WTC11 (cell line): ENCODE measurements around the gene TMEFF1. TPM values are rescaled to one million over a fixed set of nuclear protein-coding genes. Genes with fewer than 3 reads are reported as not detected.

ENCODE experiments used
- ATAC-seq: fragments of 200-7000 bp; cut with Tn5 transposase; 2 replicates; pipeline ENCODE4 v1.10.0; 2021; ENCODE audit warnings: mild to moderate bottlenecking, moderate library complexity
- CTCF ChIA-PET: fragments of 300-600 bp; sonication (Branson Sonifier 250); formaldehyde crosslinking; loops from one replicate; lab custom pipeline; 2021; ENCODE audit warnings: antibody characterized with exemption; lab: Charles Lee
- POLR2A ChIA-PET: fragments of 350-600 bp; sonication (Branson Sonifier 250); formaldehyde crosslinking; loops from one replicate; lab custom pipeline; 2021; ENCODE audit warnings: antibody characterized with exemption; lab: Charles Lee
- DNase-seq: peaks from one replicate; pipeline ENCODE4 v3.0.0; 2021; ENCODE audit warnings: low spot score
- H3K27ac Mint-ChIP-seq: 2 replicates; pipeline ENCODE4 v1.8.0; 2021; ENCODE audit warnings: mixed read lengths
- H3K27me3 Mint-ChIP-seq: 2 replicates; pipeline ENCODE4 v1.8.0; 2021; ENCODE audit warnings: low read depth, mild to moderate bottlenecking, moderate library complexity, mixed read lengths
- H3K36me3 Mint-ChIP-seq: 2 replicates; pipeline ENCODE4 v1.8.0; 2021; ENCODE audit warnings: mixed read lengths
- H3K4me1 Mint-ChIP-seq: 2 replicates; pipeline ENCODE4 v1.8.0; 2022; ENCODE audit warnings: mixed read lengths
- H3K4me3 Mint-ChIP-seq: 2 replicates; pipeline ENCODE4 v1.8.0; 2021; ENCODE audit warnings: mild to moderate bottlenecking, moderate library complexity, mixed read lengths
- H3K9me3 Mint-ChIP-seq: 2 replicates; pipeline ENCODE4 v1.8.0; 2021; ENCODE audit warnings: mixed read lengths
- ATF1 ChIP-seq: sonication (generic); formaldehyde crosslinking; IDR thresholded peaks from 2 replicates; pipeline ENCODE4 v1.8.1; 2023; ENCODE audit warnings: mild to moderate bottlenecking, moderate library complexity, missing genetic modification reagents
- CBFB ChIP-seq: sonication (generic); formaldehyde crosslinking; IDR thresholded peaks from 2 replicates; pipeline ENCODE4 v1.8.1; 2022; ENCODE audit warnings: mild to moderate bottlenecking, low read depth, missing genetic modification reagents
- E2F5 ChIP-seq: sonication (generic); formaldehyde crosslinking; IDR thresholded peaks from 2 replicates; pipeline ENCODE4 v1.8.1; 2022; ENCODE audit warnings: mild to moderate bottlenecking, moderate library complexity, missing genetic modification reagents
- ETV6 ChIP-seq: sonication (generic); formaldehyde crosslinking; IDR thresholded peaks from 2 replicates; pipeline ENCODE4 v1.8.1; 2022; ENCODE audit warnings: mild to moderate bottlenecking, missing genetic modification reagents
- GTF2I ChIP-seq: fragments of 250-450 bp; sonication (Bioruptor Pico); conservative IDR thresholded peaks from 2 replicates; pipeline ENCODE4 v1.4.0; 2021; ENCODE audit warnings: mild to moderate bottlenecking
- HMGA2 ChIP-seq: fragments of 250-450 bp; sonication (Bioruptor Pico); IDR thresholded peaks from 2 replicates; pipeline ENCODE4 v1.4.0; 2021; ENCODE audit warnings: mild to moderate bottlenecking, moderate library complexity
- HMGXB4 ChIP-seq: sonication (generic); formaldehyde crosslinking; IDR thresholded peaks from 2 replicates; pipeline ENCODE4 v1.8.1; 2023; ENCODE audit warnings: mild to moderate bottlenecking, moderate library complexity, missing genetic modification reagents
- IRF2 ChIP-seq: sonication (generic); formaldehyde crosslinking; IDR thresholded peaks from 2 replicates; pipeline ENCODE4 v1.8.0; 2022; ENCODE audit warnings: low read depth, missing genetic modification reagents, borderline replicate concordance
- JUN ChIP-seq: sonication (generic); formaldehyde crosslinking; IDR thresholded peaks from 2 replicates; pipeline ENCODE4 v1.8.0; 2023; ENCODE audit warnings: mild to moderate bottlenecking, missing genetic modification reagents
- KAT7 ChIP-seq: sonication (generic); formaldehyde crosslinking; IDR thresholded peaks from 2 replicates; pipeline ENCODE4 v1.8.1; 2023; ENCODE audit warnings: missing genetic modification reagents, mild to moderate bottlenecking, borderline replicate concordance
- NFATC4 ChIP-seq: fragments of 250-450 bp; sonication (Bioruptor Pico); IDR thresholded peaks from 2 replicates; pipeline ENCODE4 v1.9.0; 2021; ENCODE audit warnings: mild to moderate bottlenecking
- NFE2L1 ChIP-seq: sonication (generic); formaldehyde crosslinking; IDR thresholded peaks from 2 replicates; pipeline ENCODE4 v1.8.1; 2023; ENCODE audit warnings: missing genetic modification reagents
- OVOL2 ChIP-seq: fragments of 250-450 bp; sonication (Bioruptor Pico); IDR thresholded peaks from 2 replicates; pipeline ENCODE4 v1.9.0; 2021; ENCODE audit warnings: mild to moderate bottlenecking, borderline replicate concordance
- PRRX2 ChIP-seq: fragments of 250-450 bp; sonication (Bioruptor Pico); IDR thresholded peaks from 2 replicates; pipeline ENCODE4 v1.8.0; 2021; ENCODE audit warnings: mild to moderate bottlenecking
- SMAD3 ChIP-seq: sonication (generic); formaldehyde crosslinking; IDR thresholded peaks from 2 replicates; pipeline ENCODE4 v1.8.0; 2022; ENCODE audit warnings: missing genetic modification reagents, mild to moderate bottlenecking, borderline replicate concordance
- SOX15 ChIP-seq: fragments of 250-450 bp; sonication (Bioruptor Pico); IDR thresholded peaks from 2 replicates; pipeline ENCODE4 v1.9.0; 2021; ENCODE audit warnings: mild to moderate bottlenecking
- TCF7 ChIP-seq: sonication (generic); formaldehyde crosslinking; IDR thresholded peaks from 2 replicates; pipeline ENCODE4 v1.8.0; 2022; ENCODE audit warnings: mild to moderate bottlenecking, low read depth, missing genetic modification reagents, moderate library complexity
- total RNA-seq: library from RNA; stranded (reverse); gene quantifications from 3 replicates; pipeline ENCODE4 v1.2.3, GENCODE V29; 2021
- TF ChIP-seq, protein P1 (sequence below): fragments of 250-450 bp; sonication (Bioruptor Pico); IDR thresholded peaks from 2 replicates; pipeline ENCODE4 v1.8.0; 2021; ENCODE audit warnings: mild to moderate bottlenecking
- TF ChIP-seq, protein P2 (sequence below): sonication (generic); formaldehyde crosslinking; IDR thresholded peaks from 2 replicates; pipeline ENCODE4 v1.8.0; 2022; ENCODE audit warnings: missing genetic modification reagents

TMEFF1 gene
- total RNA-seq, 1 experiment from 2014 or later: 62.7 TPM

GRCh38 chr9:100591139-100591538 lies 118.2 kb downstream of the TMEFF1 start:
- DNase-seq: no peak
- H3K9me3 Mint-ChIP-seq: no peaks in the 10 kb centered on the region
- ChIA-PET CTCF (no interaction called here), POLR2A (no interaction called here)
- no peak for TF ChIP-seq NFATC4 (CRISPR knock-in tag)
- TF ChIP-seq CBFB (CRISPR knock-in tag): no peak
- no peak for TF ChIP-seq JUN
- TF ChIP-seq SMAD3 (CRISPR knock-in tag): no peak
- TF ChIP-seq HMGA2 (CRISPR knock-in tag): no peak
- TF ChIP-seq KAT7 (CRISPR knock-in tag): no peak
- no peak for TF ChIP-seq PRRX2 (CRISPR knock-in tag)
- TF ChIP-seq ATF1 (CRISPR knock-in tag): no peak
- no peak for TF ChIP-seq HMGXB4 (CRISPR knock-in tag)
- TF ChIP-seq, protein P1, sequence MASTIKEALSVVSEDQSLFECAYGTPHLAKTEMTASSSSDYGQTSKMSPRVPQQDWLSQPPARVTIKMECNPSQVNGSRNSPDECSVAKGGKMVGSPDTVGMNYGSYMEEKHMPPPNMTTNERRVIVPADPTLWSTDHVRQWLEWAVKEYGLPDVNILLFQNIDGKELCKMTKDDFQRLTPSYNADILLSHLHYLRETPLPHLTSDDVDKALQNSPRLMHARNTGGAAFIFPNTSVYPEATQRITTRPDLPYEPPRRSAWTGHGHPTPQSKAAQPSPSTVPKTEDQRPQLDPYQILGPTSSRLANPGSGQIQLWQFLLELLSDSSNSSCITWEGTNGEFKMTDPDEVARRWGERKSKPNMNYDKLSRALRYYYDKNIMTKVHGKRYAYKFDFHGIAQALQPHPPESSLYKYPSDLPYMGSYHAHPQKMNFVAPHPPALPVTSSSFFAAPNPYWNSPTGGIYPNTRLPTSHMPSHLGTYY (CRISPR knock-in tag): no peak
- TF ChIP-seq ETV6 (CRISPR knock-in tag): no peak
- TF ChIP-seq, protein P2, sequence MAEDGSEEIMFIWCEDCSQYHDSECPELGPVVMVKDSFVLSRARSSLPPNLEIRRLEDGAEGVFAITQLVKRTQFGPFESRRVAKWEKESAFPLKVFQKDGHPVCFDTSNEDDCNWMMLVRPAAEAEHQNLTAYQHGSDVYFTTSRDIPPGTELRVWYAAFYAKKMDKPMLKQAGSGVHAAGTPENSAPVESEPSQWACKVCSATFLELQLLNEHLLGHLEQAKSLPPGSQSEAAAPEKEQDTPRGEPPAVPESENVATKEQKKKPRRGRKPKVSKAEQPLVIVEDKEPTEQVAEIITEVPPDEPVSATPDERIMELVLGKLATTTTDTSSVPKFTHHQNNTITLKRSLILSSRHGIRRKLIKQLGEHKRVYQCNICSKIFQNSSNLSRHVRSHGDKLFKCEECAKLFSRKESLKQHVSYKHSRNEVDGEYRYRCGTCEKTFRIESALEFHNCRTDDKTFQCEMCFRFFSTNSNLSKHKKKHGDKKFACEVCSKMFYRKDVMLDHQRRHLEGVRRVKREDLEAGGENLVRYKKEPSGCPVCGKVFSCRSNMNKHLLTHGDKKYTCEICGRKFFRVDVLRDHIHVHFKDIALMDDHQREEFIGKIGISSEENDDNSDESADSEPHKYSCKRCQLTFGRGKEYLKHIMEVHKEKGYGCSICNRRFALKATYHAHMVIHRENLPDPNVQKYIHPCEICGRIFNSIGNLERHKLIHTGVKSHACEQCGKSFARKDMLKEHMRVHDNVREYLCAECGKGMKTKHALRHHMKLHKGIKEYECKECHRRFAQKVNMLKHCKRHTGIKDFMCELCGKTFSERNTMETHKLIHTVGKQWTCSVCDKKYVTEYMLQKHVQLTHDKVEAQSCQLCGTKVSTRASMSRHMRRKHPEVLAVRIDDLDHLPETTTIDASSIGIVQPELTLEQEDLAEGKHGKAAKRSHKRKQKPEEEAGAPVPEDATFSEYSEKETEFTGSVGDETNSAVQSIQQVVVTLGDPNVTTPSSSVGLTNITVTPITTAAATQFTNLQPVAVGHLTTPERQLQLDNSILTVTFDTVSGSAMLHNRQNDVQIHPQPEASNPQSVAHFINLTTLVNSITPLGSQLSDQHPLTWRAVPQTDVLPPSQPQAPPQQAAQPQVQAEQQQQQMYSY (CRISPR knock-in tag): no peak
- TF ChIP-seq GTF2I (CRISPR knock-in tag): no peak
- peak; percentile 9; the same call in 1 of the 2 replicates for ATAC-seq
- no peak overlapping the region for H3K4me3 Mint-ChIP-seq
- peaks cover 9% of the 10 kb centered on the region for H3K4me1 Mint-ChIP-seq
- H3K27ac Mint-ChIP-seq: no peak overlapping the region
- no peaks in the 10 kb centered on the region for H3K27me3 Mint-ChIP-seq
- 0 out of 2 replicates have a peak, but pooled peaks cover 7% of the 10 kb centered on the region for H3K36me3 Mint-ChIP-seq

GRCh38 chr9:100591639-100592412 lies 118.9 kb downstream of the TMEFF1 start:
- no peak overlapping the region for H3K27ac Mint-ChIP-seq
- H3K4me3 Mint-ChIP-seq: no peak overlapping the region
- ChIA-PET POLR2A (interaction anchor here (0.6 kb wide), 1 partner anchor 239 kb away, joined by 3 read pairs; the partner anchor contains the start of gene TEX10), CTCF (no interaction called here)
- H3K36me3 Mint-ChIP-seq: 0 out of 2 replicates have a peak, but pooled peaks cover 4% of the 10 kb centered on the region
- TF ChIP-seq IRF2 (CRISPR knock-in tag) (no peak), OVOL2 (CRISPR knock-in tag) (no peak), E2F5 (CRISPR knock-in tag) (no peak), NFE2L1 (CRISPR knock-in tag) (no peak), SOX15 (no peak), JUN (no peak), TCF7 (CRISPR knock-in tag) (no peak)
- TF ChIP-seq, protein P2 (CRISPR knock-in tag): no peak
- TF ChIP-seq, protein P1 (CRISPR knock-in tag): no peak
- H3K27me3 Mint-ChIP-seq: no peaks in the 10 kb centered on the region; the same call in 1 of the 2 replicates
- no peak for ATAC-seq
- no peak for DNase-seq
- no peaks in the 10 kb centered on the region for H3K9me3 Mint-ChIP-seq
- peaks cover 9% of the 10 kb centered on the region for H3K4me1 Mint-ChIP-seq
